ENCODE measurements around the gene EPS8L3. TPM values are rescaled to one million over a fixed set of nuclear protein-coding genes. Genes with fewer than 3 reads are reported as not detected.

EPS8L3 gene
- total RNA-seq, 1 experiment from 2014 or later = 0.96 TPM

DNA sequence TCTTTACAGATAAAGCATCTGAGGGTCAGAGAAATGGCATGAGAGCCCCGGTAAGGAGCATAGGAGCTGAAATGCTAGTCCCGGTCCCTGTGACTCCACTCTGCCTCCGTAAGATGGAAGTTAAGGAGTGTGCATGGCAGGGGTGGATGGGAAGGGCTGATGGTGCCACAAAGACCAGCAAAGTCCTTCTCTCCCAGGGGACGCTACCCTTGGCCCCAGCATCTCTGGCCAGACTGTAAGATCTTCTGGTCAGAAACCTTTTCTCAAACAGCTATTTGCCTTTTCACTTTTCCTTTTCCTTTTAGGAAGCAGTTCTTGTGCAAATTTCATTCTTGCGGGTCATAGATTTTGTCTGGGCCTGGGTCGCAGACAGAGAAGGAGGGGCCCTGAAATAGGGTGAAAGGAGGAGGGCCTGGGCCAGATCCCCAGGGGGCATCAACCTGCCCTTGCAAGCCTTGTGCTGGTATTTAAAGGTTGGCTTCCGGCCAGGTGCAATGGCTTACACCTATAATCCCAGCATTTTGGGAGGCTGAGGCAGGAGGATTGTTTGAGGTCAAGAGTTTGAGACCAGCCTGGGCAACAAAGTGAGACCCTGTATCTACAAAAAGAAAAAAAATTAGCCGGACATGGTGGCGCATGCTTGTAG, 14.4 kb upstream of the EPS8L3 start:
- no TSS peak for BruUV-seq (replicated peaks)
- Histone ChIP-seq H3K9me3 (ENCODE audit: control insufficient read depth in 1 of 2, insufficient read depth in 1 of 2, low read depth in 1 of 2, low read length in 2 of 2) (peaks cover 0 to 5% of the 10 kb centered on the region in 2 experiments; a peak in 1 of 4 replicates), H3K27ac (ENCODE audit: low read depth, low read length) (no peak overlapping the region), H3K9me2 (ENCODE audit: insufficient read depth) (no peaks in the 10 kb centered on the region), H3K4me2 (ENCODE audit: low read length) (no peak overlapping the region), H3K4me3 (replicated peaks in 1 of 2; ENCODE audit: low read depth in 1 of 2, low read length in 2 of 2) (no peak overlapping the region), H2AFZ (ENCODE audit: low read depth, low read length, poor library complexity, severe bottlenecking) (no peak overlapping the region), H3K27me3 (ENCODE audit: insufficient read depth, low read length) (no peaks in the 10 kb centered on the region), H4K20me1 (ENCODE audit: insufficient read depth) (no peaks in the 10 kb centered on the region), H3K36me3 (ENCODE audit: control insufficient read depth in 1 of 2, insufficient read depth in 2 of 2, low read length in 2 of 2) (no peaks in the 10 kb centered on the region), H3K79me2 (ENCODE audit: insufficient read depth, low read length) (no peaks in the 10 kb centered on the region), H3K4me1 (ENCODE audit: control insufficient read depth in 1 of 2, insufficient read depth in 2 of 2, low read length in 2 of 2) (peaks cover 9 to 22% of the 10 kb centered on the region in 2 experiments), H3K9ac (ENCODE audit: low read length) (no peak overlapping the region)
- ChIA-PET CTCF (interaction anchor here (2.0 to 19.5 kb wide), 3 partner anchors 137 to 232 kb away, joined by 9 to 396 read pairs (median 73); partner anchors contain the start of gene AHCYL1), POLR2A (no interaction called here), RAD21 (ENCODE audit: low non-redundant PET in 1 of 2, low total read pairs in 2 of 2, uncharacterized antibody in 2 of 2, unreplicated experiment in 2 of 2) (interaction anchor here (0.9 to 7.9 kb wide), 3 partner anchors 203 to 206 kb away, joined by 5 to 56 read pairs (median 7); partner anchors contain the start of gene AHCYL1 (in 2 of the 2))
- intact Hi-C loops (cut with micrococcal nuclease) = loop anchor here (1.0 kb wide), 3 partner anchors 202 to 233 kb away; partner anchors contain the start of gene AHCYL1
- no peak for ATAC-seq
- no peak for TF ChIP-seq CTCF (IDR thresholded peaks at IDR 0.05 in 2 of 3, conservative IDR thresholded peaks at IDR 0.05 in 1 of 3; ENCODE audit: borderline replicate concordance in 1 of 3, insufficient read depth in 1 of 3, low read depth in 2 of 3, low read length in 2 of 3)
- no peak for TF ChIP-seq YY1 (IDR thresholded peaks at IDR 0.05; ENCODE audit: extremely low read depth, insufficient replicate concordance, low read depth, low read length)
- TF ChIP-seq, protein P1, sequence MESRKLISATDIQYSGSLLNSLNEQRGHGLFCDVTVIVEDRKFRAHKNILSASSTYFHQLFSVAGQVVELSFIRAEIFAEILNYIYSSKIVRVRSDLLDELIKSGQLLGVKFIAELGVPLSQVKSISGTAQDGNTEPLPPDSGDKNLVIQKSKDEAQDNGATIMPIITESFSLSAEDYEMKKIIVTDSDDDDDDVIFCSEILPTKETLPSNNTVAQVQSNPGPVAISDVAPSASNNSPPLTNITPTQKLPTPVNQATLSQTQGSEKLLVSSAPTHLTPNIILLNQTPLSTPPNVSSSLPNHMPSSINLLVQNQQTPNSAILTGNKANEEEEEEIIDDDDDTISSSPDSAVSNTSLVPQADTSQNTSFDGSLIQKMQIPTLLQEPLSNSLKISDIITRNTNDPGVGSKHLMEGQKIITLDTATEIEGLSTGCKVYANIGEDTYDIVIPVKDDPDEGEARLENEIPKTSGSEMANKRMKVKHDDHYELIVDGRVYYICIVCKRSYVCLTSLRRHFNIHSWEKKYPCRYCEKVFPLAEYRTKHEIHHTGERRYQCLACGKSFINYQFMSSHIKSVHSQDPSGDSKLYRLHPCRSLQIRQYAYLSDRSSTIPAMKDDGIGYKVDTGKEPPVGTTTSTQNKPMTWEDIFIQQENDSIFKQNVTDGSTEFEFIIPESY (IDR thresholded peaks at IDR 0.05; ENCODE audit: extremely low read depth, insufficient replicate concordance, low read length) = no peak
- no peak for TF ChIP-seq SP1 (IDR thresholded peaks at IDR 0.05; ENCODE audit: low read depth)
- TF ChIP-seq ATF3 (IDR thresholded peaks at IDR 0.05) = no peak
- TF ChIP-seq, protein P2, sequence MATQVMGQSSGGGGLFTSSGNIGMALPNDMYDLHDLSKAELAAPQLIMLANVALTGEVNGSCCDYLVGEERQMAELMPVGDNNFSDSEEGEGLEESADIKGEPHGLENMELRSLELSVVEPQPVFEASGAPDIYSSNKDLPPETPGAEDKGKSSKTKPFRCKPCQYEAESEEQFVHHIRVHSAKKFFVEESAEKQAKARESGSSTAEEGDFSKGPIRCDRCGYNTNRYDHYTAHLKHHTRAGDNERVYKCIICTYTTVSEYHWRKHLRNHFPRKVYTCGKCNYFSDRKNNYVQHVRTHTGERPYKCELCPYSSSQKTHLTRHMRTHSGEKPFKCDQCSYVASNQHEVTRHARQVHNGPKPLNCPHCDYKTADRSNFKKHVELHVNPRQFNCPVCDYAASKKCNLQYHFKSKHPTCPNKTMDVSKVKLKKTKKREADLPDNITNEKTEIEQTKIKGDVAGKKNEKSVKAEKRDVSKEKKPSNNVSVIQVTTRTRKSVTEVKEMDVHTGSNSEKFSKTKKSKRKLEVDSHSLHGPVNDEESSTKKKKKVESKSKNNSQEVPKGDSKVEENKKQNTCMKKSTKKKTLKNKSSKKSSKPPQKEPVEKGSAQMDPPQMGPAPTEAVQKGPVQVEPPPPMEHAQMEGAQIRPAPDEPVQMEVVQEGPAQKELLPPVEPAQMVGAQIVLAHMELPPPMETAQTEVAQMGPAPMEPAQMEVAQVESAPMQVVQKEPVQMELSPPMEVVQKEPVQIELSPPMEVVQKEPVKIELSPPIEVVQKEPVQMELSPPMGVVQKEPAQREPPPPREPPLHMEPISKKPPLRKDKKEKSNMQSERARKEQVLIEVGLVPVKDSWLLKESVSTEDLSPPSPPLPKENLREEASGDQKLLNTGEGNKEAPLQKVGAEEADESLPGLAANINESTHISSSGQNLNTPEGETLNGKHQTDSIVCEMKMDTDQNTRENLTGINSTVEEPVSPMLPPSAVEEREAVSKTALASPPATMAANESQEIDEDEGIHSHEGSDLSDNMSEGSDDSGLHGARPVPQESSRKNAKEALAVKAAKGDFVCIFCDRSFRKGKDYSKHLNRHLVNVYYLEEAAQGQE (IDR thresholded peaks at IDR 0.05; ENCODE audit: low read depth) = no peak
- TF ChIP-seq MAX (IDR thresholded peaks at IDR 0.05) = no peak
- no peak for TF ChIP-seq EGR1 (IDR thresholded peaks at IDR 0.05; ENCODE audit: low read depth)
- TF ChIP-seq POLR2A (IDR thresholded peaks at IDR 0.05; ENCODE audit: borderline replicate concordance, extremely low read depth, insufficient read depth, insufficient read length) = no peak
- TF ChIP-seq EZH2phosphoT487 (IDR thresholded peaks at IDR 0.05; ENCODE audit: borderline replicate concordance) = no peak
- no peak for TF ChIP-seq RAD21 (IDR thresholded peaks at IDR 0.05; ENCODE audit: low read depth)
- no peak for TF ChIP-seq POLR2AphosphoS5 (IDR thresholded peaks at IDR 0.05; ENCODE audit: low read depth, low read length)
- TF ChIP-seq EZH2 (IDR thresholded peaks at IDR 0.05) = no peak
- DNase-seq (ENCODE audit: low read depth, low spot score) = no peak

Measured in HCT116 (cell line).